GM12878 (cell line): ENCODE results near the gene MRPS18B. TPM values are rescaled to one million over a fixed set of nuclear protein-coding genes. Genes with fewer than 3 reads are reported as not detected.

Experiments
- ATAC-seq: fragments of 200-7000 bp; cut with Tn5 transposase; 3 replicates; pipeline ENCODE4 v1.9.1; 2020; ENCODE audit warnings: mild to moderate bottlenecking, moderate library complexity
- BruUV-seq: library from RNA; stranded (reverse); fragments of 400-500 nt; replicated peaks from 2 replicates; lab custom pipeline; 2021; lab: Mats Ljungman, UMichigan
- CTCF ChIA-PET: fragments of 300-600 bp; sonication (Branson Sonifier 250); formaldehyde crosslinking; extraction: SDS; loops from one replicate; lab custom pipeline; 2021; ENCODE audit warnings: inconsistent platforms; lab: Yijun Ruan, JAX
- POLR2A ChIA-PET: fragments of 350-600 bp; formaldehyde crosslinking; extraction: SDS; loops from one replicate; lab custom pipeline; 2021; ENCODE audit warnings: inconsistent platforms; lab: Charles Lee
- RAD21 ChIA-PET: fragments of 300-600 bp; sonication (Branson Sonifier 250); formaldehyde crosslinking; loops from one replicate; lab custom pipeline; 2023; ENCODE audit warnings: antibody characterized with exemption; ENCODE audit not compliant: unreplicated experiment; lab: Charles Lee
- SMC1A ChIA-PET: fragments of 300-600 bp; sonication (Branson Sonifier 250); formaldehyde crosslinking; loops from one replicate; lab custom pipeline; 2023; ENCODE audit not compliant: unreplicated experiment, uncharacterized antibody; lab: Charles Lee
- DNase-seq: peaks from one replicate; pipeline ENCODE4 v3.0.0-alpha.2; 2011; ENCODE audit warnings: low read depth, low spot score
- FAIRE-seq: peaks from 3 replicates; lab custom pipeline; 2011; peaks lifted over from hg19 to GRCh38; lab: Jason Lieb, UNC
- H2AFZ ChIP-seq: 2 replicates; pipeline ENCODE4 v1.6.0; 2011; ENCODE audit warnings: low read depth, low read length, control low read depth; ENCODE audit not compliant: control insufficient read depth
- H3K27ac ChIP-seq: 2 replicates; pipeline ENCODE4 v1.5.1; 2011; ENCODE audit warnings: control low read depth; ENCODE audit not compliant: control insufficient read depth, insufficient read depth
- H3K27me3 ChIP-seq, 2 experiments: replicated peaks in 1 of 2; 2 replicates each; pipeline versions ENCODE4 v1.6.0 to v1.6.1; 2011; ENCODE audit warnings: low read length in 1 of 2; ENCODE audit not compliant: control insufficient read depth in 2 of 2, insufficient read depth in 2 of 2
- H3K36me3 ChIP-seq, 2 experiments: 2 replicates each; pipeline ENCODE4 v1.5.1; 2011; ENCODE audit warnings: low read length in 1 of 2; ENCODE audit not compliant: control insufficient read depth in 2 of 2, insufficient read depth in 2 of 2
- H3K4me1 ChIP-seq: 2 replicates; pipeline ENCODE4 v1.6.1; 2011; ENCODE audit warnings: mild to moderate bottlenecking, low read length, moderate library complexity, mixed read lengths; ENCODE audit not compliant: control insufficient read depth, insufficient read depth
- H3K4me2 ChIP-seq: 2 replicates; pipeline ENCODE4 v1.6.0; 2011; ENCODE audit warnings: control low read depth; ENCODE audit not compliant: control insufficient read depth, insufficient read depth
- H3K4me3 ChIP-seq: fragments of 200-600 bp; sonication (generic); 2 replicates; pipeline ENCODE4 v1.5.1; 2016
- H3K79me2 ChIP-seq: 2 replicates; pipeline ENCODE4 v1.6.0; 2011; ENCODE audit warnings: low read length; ENCODE audit not compliant: control insufficient read depth, insufficient read depth
- H3K9ac ChIP-seq: 2 replicates; pipeline ENCODE4 v1.8.0; 2011; ENCODE audit warnings: low read length, control low read depth, mixed read lengths; ENCODE audit not compliant: control insufficient read depth, insufficient read depth
- H3K9me3 ChIP-seq: replicated peaks from 3 replicates; pipeline ENCODE4 v1.5.1; 2011; ENCODE audit warnings: mild to moderate bottlenecking, low read length; ENCODE audit not compliant: control insufficient read depth, insufficient read depth
- H4K20me1 ChIP-seq: 2 replicates; pipeline ENCODE4 v1.6.0; 2011; ENCODE audit not compliant: control insufficient read depth, insufficient read depth
- ATF7 ChIP-seq: fragments of 450-650 bp; IDR thresholded peaks from 2 replicates; pipeline ENCODE4 v1.6.1; 2016; ENCODE audit warnings: low read depth, mild to moderate bottlenecking
- HDAC2 ChIP-seq: fragments of 200-600 bp; sonication (generic); IDR thresholded peaks from 2 replicates; pipeline ENCODE4 v1.6.1; 2017
- MTA2 ChIP-seq: fragments of 450-650 bp; IDR thresholded peaks from 2 replicates; pipeline ENCODE4 v1.6.1; 2016; ENCODE audit warnings: low read depth, mild to moderate bottlenecking, moderate library complexity
- NBN ChIP-seq: fragments of 450-650 bp; IDR thresholded peaks from 2 replicates; pipeline ENCODE4 v1.6.1; 2016
- PAX8 ChIP-seq: fragments of 450-650 bp; IDR thresholded peaks from 2 replicates; pipeline ENCODE4 v1.6.1; 2017; ENCODE audit warnings: mild to moderate bottlenecking, moderate library complexity
- RUNX3 ChIP-seq: IDR thresholded peaks from 2 replicates; pipeline ENCODE4 v1.6.1; 2012; ENCODE audit warnings: low read length, inconsistent platforms
- SP1 ChIP-seq: IDR thresholded peaks from one replicate; pipeline ENCODE4 v1.6.1; 2011; ENCODE audit warnings: low read depth, low read length
- TAF1 ChIP-seq: IDR thresholded peaks from 2 replicates; pipeline ENCODE4 v1.6.1; 2011; ENCODE audit warnings: mild to moderate bottlenecking, low read depth, low read length, borderline replicate concordance
- ZBED1 ChIP-seq: IDR thresholded peaks from 2 replicates; pipeline ENCODE4 v1.6.1; 2016; ENCODE audit warnings: borderline replicate concordance
- WGBS: methylation state at CpG from one replicate; pipeline ENCODE4 v1.1.6; 2016; ENCODE audit warnings: low lambda C conversion rate; ENCODE audit not compliant: insufficient replicate concordance, insufficient coverage; ENCODE audit errors: missing lambda C conversion rate; 5-methylcytosine and 5-hydroxymethylcytosine counted together
- in situ Hi-C: fragments of 300-500 bp; cut with MboI; formaldehyde crosslinking; loops from 9 replicates; pipeline ENCODE4 v1.14.3; 2018; ENCODE audit warnings: mixed read lengths
- intact Hi-C: fragments of 100-400 bp; cut with micrococcal nuclease; formaldehyde crosslinking; loops from one replicate; pipeline ENCODE4 v1.14.2; 2022; ENCODE audit not compliant: unreplicated experiment
- polyA plus RNA-seq, 11 experiments: library from polyadenylated mRNA; depleted of rRNA in 4 of 11; unstranded in 6 of 11; stranded (reverse) in 5 of 11; fragments of >200 nt; fragmentation: Nextera tagmentation in 4 of 11; fragmentation: Illumina TruSeq in 1 of 11; extraction: Ambion mirVana in 4 of 11; extraction: Trizol in 1 of 11; gene quantifications; 1 replicate in 1 of 11; 2 replicates in 10 of 11; pipeline versions ENCODE4 v1.2.1 to v1.2.3, GENCODE V29; 2011 to 2016; ENCODE audit warnings: inconsistent platforms in 2 of 11, missing spikeins in 2 of 11, low read depth in 1 of 11
- total RNA-seq, 4 experiments: library from RNA; depleted of rRNA in 3 of 4; stranded (reverse); fragments of >200 nt in 3 of 4; fragmentation: Illumina TruSeq in 1 of 4; extraction: Trizol in 1 of 4; gene quantifications; 2 replicates each; pipeline versions ENCODE4 v1.2.1 to v1.2.3, GENCODE V29; 2013 to 2021
- TF ChIP-seq, protein P1 (sequence below): fragments of 450-650 bp; IDR thresholded peaks from 2 replicates; pipeline ENCODE4 v1.6.1; 2018; ENCODE audit warnings: borderline replicate concordance, mild to moderate bottlenecking; ENCODE audit not compliant: partially characterized antibody
- TF ChIP-seq, protein P2 (sequence below): IDR thresholded peaks from 2 replicates; pipeline ENCODE4 v1.6.1; 2012; ENCODE audit warnings: low read length, inconsistent platforms
- TF ChIP-seq, protein P3 (sequence below): fragments of 450-650 bp; formaldehyde crosslinking; IDR thresholded peaks from 2 replicates; pipeline ENCODE4 v1.5.0; 2022; ENCODE audit warnings: mild to moderate bottlenecking, missing genetic modification characterization
- TF ChIP-seq, protein P4 (sequence below): fragments of 450-650 bp; IDR thresholded peaks from 2 replicates; pipeline ENCODE4 v1.6.1; 2017; ENCODE audit warnings: mild to moderate bottlenecking, low read depth, inconsistent platforms; ENCODE audit not compliant: poor library complexity, severe bottlenecking

Gene MRPS18B
- total and polyA plus RNA-seq, 10 of the 15 experiments (the other 5 are each of a cell fraction or from before 2014, with no cell fraction given) = 80.9 to 259 (median 140) TPM

DNA sequence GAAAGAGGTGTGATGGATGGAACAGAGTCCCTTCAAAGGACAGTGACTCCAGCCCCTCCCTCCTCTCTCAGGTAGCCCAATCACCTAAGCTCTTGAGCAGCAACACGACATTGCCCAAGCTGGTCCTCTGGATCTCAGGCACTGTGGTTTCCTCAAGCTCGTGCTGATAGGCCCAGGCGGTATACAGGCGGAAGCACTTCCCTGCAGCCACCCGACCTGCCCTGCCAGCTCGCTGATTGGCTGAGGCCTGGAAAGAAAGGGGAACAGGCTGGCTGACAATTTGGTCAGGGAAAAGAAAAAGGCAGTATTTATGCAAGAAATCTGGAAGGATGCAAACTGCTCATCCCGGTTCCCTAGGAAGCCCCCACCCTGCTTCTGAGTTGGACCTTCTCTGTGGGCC is 38.9 kb downstream of the MRPS18B start:
- SMC1A ChIA-PET = interaction anchor here (1.6 kb wide), 1 partner anchor 9 kb away, joined by 6 read pairs; no protein-coding TSS in a partner anchor
- Histone ChIP-seq H4K20me1 (no peaks in the 10 kb centered on the region), H3K79me2 (no peaks in the 10 kb centered on the region), H3K36me3 (peaks cover 32 to 37% of the 10 kb centered on the region in 2 experiments), H3K9ac (no peak overlapping the region)
- CTCF ChIA-PET = no interaction called here
- no peak for TF ChIP-seq TAF1
- no peak for TF ChIP-seq MTA2
- TF ChIP-seq, protein P1, sequence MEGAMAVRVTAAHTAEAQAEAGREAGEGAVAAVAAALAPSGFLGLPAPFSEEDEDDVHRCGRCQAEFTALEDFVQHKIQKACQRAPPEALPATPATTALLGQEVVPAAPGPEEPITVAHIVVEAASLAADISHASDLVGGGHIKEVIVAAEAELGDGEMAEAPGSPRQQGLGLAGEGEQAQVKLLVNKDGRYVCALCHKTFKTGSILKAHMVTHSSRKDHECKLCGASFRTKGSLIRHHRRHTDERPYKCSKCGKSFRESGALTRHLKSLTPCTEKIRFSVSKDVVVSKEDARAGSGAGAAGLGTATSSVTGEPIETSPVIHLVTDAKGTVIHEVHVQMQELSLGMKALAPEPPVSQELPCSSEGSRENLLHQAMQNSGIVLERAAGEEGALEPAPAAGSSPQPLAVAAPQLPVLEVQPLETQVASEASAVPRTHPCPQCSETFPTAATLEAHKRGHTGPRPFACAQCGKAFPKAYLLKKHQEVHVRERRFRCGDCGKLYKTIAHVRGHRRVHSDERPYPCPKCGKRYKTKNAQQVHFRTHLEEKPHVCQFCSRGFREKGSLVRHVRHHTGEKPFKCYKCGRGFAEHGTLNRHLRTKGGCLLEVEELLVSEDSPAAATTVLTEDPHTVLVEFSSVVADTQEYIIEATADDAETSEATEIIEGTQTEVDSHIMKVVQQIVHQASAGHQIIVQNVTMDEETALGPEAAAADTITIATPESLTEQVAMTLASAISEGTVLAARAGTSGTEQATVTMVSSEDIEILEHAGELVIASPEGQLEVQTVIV = no peak
- TF ChIP-seq NBN = no peak
- TF ChIP-seq, protein P2, sequence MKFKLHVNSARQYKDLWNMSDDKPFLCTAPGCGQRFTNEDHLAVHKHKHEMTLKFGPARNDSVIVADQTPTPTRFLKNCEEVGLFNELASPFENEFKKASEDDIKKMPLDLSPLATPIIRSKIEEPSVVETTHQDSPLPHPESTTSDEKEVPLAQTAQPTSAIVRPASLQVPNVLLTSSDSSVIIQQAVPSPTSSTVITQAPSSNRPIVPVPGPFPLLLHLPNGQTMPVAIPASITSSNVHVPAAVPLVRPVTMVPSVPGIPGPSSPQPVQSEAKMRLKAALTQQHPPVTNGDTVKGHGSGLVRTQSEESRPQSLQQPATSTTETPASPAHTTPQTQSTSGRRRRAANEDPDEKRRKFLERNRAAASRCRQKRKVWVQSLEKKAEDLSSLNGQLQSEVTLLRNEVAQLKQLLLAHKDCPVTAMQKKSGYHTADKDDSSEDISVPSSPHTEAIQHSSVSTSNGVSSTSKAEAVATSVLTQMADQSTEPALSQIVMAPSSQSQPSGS = no peak
- no peak for TF ChIP-seq ATF7
- TF ChIP-seq ZBED1 = no peak
- no peak for TF ChIP-seq RUNX3
- TF ChIP-seq, protein P3, sequence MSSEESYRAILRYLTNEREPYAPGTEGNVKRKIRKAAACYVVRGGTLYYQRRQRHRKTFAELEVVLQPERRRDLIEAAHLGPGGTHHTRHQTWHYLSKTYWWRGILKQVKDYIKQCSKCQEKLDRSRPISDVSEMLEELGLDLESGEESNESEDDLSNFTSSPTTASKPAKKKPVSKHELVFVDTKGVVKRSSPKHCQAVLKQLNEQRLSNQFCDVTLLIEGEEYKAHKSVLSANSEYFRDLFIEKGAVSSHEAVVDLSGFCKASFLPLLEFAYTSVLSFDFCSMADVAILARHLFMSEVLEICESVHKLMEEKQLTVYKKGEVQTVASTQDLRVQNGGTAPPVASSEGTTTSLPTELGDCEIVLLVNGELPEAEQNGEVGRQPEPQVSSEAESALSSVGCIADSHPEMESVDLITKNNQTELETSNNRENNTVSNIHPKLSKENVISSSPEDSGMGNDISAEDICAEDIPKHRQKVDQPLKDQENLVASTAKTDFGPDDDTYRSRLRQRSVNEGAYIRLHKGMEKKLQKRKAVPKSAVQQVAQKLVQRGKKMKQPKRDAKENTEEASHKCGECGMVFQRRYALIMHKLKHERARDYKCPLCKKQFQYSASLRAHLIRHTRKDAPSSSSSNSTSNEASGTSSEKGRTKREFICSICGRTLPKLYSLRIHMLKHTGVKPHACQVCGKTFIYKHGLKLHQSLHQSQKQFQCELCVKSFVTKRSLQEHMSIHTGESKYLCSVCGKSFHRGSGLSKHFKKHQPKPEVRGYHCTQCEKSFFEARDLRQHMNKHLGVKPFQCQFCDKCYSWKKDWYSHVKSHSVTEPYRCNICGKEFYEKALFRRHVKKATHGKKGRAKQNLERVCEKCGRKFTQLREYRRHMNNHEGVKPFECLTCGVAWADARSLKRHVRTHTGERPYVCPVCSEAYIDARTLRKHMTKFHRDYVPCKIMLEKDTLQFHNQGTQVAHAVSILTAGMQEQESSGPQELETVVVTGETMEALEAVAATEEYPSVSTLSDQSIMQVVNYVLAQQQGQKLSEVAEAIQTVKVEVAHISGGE = no peak
- no peak for TF ChIP-seq PAX8
- no peak for TF ChIP-seq SP1
- TF ChIP-seq, protein P4, sequence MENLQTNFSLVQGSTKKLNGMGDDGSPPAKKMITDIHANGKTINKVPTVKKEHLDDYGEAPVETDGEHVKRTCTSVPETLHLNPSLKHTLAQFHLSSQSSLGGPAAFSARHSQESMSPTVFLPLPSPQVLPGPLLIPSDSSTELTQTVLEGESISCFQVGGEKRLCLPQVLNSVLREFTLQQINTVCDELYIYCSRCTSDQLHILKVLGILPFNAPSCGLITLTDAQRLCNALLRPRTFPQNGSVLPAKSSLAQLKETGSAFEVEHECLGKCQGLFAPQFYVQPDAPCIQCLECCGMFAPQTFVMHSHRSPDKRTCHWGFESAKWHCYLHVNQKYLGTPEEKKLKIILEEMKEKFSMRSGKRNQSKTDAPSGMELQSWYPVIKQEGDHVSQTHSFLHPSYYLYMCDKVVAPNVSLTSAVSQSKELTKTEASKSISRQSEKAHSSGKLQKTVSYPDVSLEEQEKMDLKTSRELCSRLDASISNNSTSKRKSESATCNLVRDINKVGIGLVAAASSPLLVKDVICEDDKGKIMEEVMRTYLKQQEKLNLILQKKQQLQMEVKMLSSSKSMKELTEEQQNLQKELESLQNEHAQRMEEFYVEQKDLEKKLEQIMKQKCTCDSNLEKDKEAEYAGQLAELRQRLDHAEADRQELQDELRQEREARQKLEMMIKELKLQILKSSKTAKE = no peak
- no peak for TF ChIP-seq HDAC2
- TF ChIP-seq, all 136 proteins: peak for 0
- H3K4me1 ChIP-seq = no peaks in the 10 kb centered on the region
- H3K27ac ChIP-seq = no peak overlapping the region
- ATAC-seq = no peak
- no peaks in the 10 kb centered on the region for H3K9me3 ChIP-seq
- WGBS = 90% methylated on average over 7 of the region's 7 CpGs
- intact Hi-C loops = no loop called here
- H2AFZ ChIP-seq = no peak overlapping the region
- in situ Hi-C loops = no loop called here
- no peak for FAIRE-seq
- no peaks in the 10 kb centered on the region for H3K27me3 ChIP-seq
- H3K4me3 ChIP-seq = no peak overlapping the region
- RAD21 ChIA-PET = no interaction called here
- no TSS peak for BruUV-seq
- POLR2A ChIA-PET = interaction anchor here (0.6 kb wide), 1 partner anchor 8 kb away, joined by 3 read pairs; no protein-coding TSS in a partner anchor
- no peak for DNase-seq
- no peak overlapping the region for H3K4me2 ChIP-seq
